Ishikawa (cell line): Measurements from ENCODE around the gene FN3K.

Experiments used
- CEBPB ChIP-seq: IDR thresholded peaks from 2 replicates; pipeline ENCODE4 v1.6.1; 2012
- CREB1 ChIP-seq: IDR thresholded peaks from 2 replicates; pipeline ENCODE4 v1.6.1; 2012; ENCODE audit warnings: low read depth
- EGR1 ChIP-seq: IDR thresholded peaks from 2 replicates; pipeline ENCODE4 v1.6.1; 2012
- EP300 ChIP-seq: IDR thresholded peaks from 2 replicates; pipeline ENCODE4 v1.6.1; 2012; ENCODE audit warnings: borderline replicate concordance
- FOXM1 ChIP-seq: IDR thresholded peaks from 2 replicates; pipeline ENCODE4 v1.6.1; 2012; ENCODE audit warnings: low read depth, borderline replicate concordance
- NFIC ChIP-seq: IDR thresholded peaks from 2 replicates; pipeline ENCODE4 v1.6.1; 2012
- RAD21 ChIP-seq: IDR thresholded peaks from 2 replicates; pipeline ENCODE4 v1.6.1; 2012; ENCODE audit warnings: low read depth
- TAF1 ChIP-seq: IDR thresholded peaks from 2 replicates; pipeline ENCODE4 v1.6.1; 2012; ENCODE audit warnings: low read depth, mild to moderate bottlenecking
- TCF12 ChIP-seq: IDR thresholded peaks from 2 replicates; pipeline ENCODE4 v1.6.1; 2012; ENCODE audit warnings: low read depth
- TEAD4 ChIP-seq: IDR thresholded peaks from 2 replicates; pipeline ENCODE4 v1.6.1; 2012
- YY1 ChIP-seq: IDR thresholded peaks from 2 replicates; pipeline ENCODE4 v1.6.1; 2012; ENCODE audit warnings: low read depth
- ZBTB7A ChIP-seq: IDR thresholded peaks from 2 replicates; pipeline ENCODE4 v1.6.1; 2012; ENCODE audit warnings: low read depth
- TF ChIP-seq, protein P1 (sequence below): IDR thresholded peaks from 2 replicates; pipeline ENCODE4 v1.6.1; 2012
- TF ChIP-seq, protein P2 (sequence below): IDR thresholded peaks from 2 replicates; pipeline ENCODE4 v1.6.1; 2012; ENCODE audit warnings: low read depth, mild to moderate bottlenecking
- TF ChIP-seq, protein P3 (sequence below): IDR thresholded peaks from 2 replicates; pipeline ENCODE4 v1.6.1; 2012

The FN3K gene

GRCh38 chr17:82696916-82697807, 38.3 kb upstream of the FN3K start:
- TF ChIP-seq EP300 (no peak), RAD21 (no peak), EGR1 (no peak), TEAD4 (no peak), TCF12 (no peak), NFIC (no peak), YY1 (no peak), TAF1 (no peak), FOXM1 (no peak), ZBTB7A (no peak), CREB1 (no peak), CEBPB (no peak)
- TF ChIP-seq, protein P1, sequence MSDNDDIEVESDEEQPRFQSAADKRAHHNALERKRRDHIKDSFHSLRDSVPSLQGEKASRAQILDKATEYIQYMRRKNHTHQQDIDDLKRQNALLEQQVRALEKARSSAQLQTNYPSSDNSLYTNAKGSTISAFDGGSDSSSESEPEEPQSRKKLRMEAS: no peak
- TF ChIP-seq, protein P2, sequence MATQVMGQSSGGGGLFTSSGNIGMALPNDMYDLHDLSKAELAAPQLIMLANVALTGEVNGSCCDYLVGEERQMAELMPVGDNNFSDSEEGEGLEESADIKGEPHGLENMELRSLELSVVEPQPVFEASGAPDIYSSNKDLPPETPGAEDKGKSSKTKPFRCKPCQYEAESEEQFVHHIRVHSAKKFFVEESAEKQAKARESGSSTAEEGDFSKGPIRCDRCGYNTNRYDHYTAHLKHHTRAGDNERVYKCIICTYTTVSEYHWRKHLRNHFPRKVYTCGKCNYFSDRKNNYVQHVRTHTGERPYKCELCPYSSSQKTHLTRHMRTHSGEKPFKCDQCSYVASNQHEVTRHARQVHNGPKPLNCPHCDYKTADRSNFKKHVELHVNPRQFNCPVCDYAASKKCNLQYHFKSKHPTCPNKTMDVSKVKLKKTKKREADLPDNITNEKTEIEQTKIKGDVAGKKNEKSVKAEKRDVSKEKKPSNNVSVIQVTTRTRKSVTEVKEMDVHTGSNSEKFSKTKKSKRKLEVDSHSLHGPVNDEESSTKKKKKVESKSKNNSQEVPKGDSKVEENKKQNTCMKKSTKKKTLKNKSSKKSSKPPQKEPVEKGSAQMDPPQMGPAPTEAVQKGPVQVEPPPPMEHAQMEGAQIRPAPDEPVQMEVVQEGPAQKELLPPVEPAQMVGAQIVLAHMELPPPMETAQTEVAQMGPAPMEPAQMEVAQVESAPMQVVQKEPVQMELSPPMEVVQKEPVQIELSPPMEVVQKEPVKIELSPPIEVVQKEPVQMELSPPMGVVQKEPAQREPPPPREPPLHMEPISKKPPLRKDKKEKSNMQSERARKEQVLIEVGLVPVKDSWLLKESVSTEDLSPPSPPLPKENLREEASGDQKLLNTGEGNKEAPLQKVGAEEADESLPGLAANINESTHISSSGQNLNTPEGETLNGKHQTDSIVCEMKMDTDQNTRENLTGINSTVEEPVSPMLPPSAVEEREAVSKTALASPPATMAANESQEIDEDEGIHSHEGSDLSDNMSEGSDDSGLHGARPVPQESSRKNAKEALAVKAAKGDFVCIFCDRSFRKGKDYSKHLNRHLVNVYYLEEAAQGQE: no peak
- TF ChIP-seq, protein P3, sequence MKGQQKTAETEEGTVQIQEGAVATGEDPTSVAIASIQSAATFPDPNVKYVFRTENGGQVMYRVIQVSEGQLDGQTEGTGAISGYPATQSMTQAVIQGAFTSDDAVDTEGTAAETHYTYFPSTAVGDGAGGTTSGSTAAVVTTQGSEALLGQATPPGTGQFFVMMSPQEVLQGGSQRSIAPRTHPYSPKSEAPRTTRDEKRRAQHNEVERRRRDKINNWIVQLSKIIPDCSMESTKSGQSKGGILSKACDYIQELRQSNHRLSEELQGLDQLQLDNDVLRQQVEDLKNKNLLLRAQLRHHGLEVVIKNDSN: no peak

- no peak for TF ChIP-seq YY1
- TF ChIP-seq ZBTB7A: peak; percentile 80; the same call in 1 of the 2 replicates
Measured at GRCh38 chr17:82697808-82698064, 37.7 kb upstream of the FN3K start.

DNA sequence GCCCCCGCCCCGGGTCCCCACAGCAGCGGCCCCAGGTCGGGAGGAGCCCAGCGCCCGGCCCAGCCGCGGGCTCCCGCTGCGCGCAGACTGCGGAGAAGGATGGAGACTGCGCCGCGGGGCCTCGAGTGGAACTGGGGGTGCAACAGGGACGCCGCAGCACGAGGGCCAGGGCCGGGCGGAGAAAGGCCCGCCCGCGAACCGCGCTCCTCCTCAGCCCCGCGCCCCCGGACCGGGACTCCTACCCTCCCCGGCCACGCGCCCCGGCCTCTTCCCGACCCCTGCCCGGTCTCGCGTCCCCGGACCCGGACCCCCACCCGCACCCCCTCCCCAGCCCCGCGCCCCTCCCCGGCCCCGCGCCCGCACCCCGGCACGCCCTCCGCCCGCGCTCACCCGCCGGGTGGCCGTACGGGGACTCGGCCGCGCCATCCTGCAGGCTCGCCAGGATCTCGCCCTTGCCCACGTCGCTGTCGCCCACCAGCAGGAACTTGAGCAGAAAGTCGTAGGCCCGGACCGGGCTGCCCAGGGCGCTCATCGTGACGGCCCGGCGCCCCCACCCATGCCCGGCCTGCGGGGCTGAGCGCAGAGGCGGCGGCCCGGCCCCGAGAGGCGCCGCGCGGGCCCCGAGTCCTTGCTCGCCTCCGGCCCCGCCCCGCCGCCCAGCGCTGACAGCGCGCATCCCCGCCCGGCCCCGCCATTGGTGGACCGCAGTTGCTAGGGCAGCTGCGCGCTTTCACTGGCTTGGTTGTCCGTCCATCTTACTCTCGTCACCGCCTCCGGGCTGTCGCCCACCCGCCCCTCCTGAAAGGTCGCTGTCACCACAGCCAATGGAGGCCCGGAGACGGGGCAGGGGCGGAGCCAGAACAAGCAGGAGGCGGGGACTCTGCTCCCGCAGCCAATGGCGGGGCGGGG, 37.1 kb upstream of the FN3K start, which contains the start of gene RAB40B:
Gene RAB40B (minus strand): TSS at position 634 of the 909 bp plus-strand sequence. CDS start 102 bp downstream, at position 532.
- TF ChIP-seq TCF12 (no peak), ZBTB7A (peak; percentile 4; the same call in 1 of the 2 replicates), TEAD4 (no peak), CREB1 (peak; percentile 65)
- TF ChIP-seq, protein P1: peak; percentile 93

DNA sequence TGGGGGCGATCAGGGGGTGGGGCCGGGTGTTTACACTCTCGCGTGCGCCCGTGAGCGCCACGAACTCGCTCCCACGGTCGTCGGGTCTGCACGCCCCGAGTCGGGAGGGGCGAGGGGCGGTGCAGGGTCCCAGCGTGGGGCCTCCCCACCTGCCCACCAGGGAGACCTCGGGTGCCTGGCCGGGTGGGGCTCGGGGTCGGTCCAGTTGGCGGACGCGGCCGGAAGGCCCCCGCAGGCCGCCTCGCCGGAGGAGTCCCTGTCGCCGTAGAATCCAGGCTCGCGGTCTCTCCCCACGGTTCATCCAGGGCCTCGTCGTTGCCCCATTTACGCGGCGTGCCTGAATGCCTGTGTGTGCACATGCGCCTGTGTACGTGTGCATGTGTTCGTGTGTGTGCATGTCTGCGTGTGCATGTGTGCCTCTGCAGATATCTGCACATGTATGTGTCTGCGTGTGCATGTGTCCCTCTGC, 36.4 kb upstream of the FN3K start:
- TF ChIP-seq, protein P1: peak; percentile 53; the same call in 1 of the 2 replicates
- TF ChIP-seq CREB1: no peak
- TF ChIP-seq TCF12: no peak; the same call in 1 of the 2 replicates
- TF ChIP-seq ZBTB7A: peak; percentile 67; the same call in 1 of the 2 replicates

- TF ChIP-seq RAD21 (no peak), NFIC (no peak), EP300 (no peak), ZBTB7A (no peak), CEBPB (no peak), TCF12 (no peak), YY1 (no peak), TEAD4 (no peak), CREB1 (no peak), TAF1 (no peak)
- TF ChIP-seq, protein P1: no peak
- TF ChIP-seq, protein P2: no peak
Measured at GRCh38 chr17:82699551-82699950, 35.9 kb upstream of the FN3K start.
